IgD-negative memory B cell (primary cell): ENCODE data around the gene PIEZO2. TPM values are rescaled to one million over a fixed set of nuclear protein-coding genes. Genes with fewer than 3 reads are reported as not detected.
A peak's percentile ranks its signal among the peaks of the same experiment; 100 is the strongest.

Experiments
- H3K27ac Mint-ChIP-seq, 3 donors: one replicate each; pipeline ENCODE4 v1.8.0; 2020 to 2022; ENCODE audit warnings: mild to moderate bottlenecking in 3 of 3, mixed read lengths in 3 of 3, moderate library complexity in 1 of 3
- H3K27me3 Mint-ChIP-seq: one replicate; pipeline ENCODE4 v1.8.0; 2021; ENCODE audit warnings: mixed read lengths
- H3K36me3 Mint-ChIP-seq: one replicate; pipeline ENCODE4 v1.8.0; 2020; ENCODE audit warnings: mild to moderate bottlenecking, mixed read lengths
- H3K4me1 Mint-ChIP-seq, 3 donors: one replicate each; pipeline ENCODE4 v1.8.0; 2020 to 2022; ENCODE audit warnings: mixed read lengths in 3 of 3, mild to moderate bottlenecking in 1 of 3
- H3K4me3 Mint-ChIP-seq, 4 donors: one replicate each; pipeline ENCODE4 v1.8.0; 2020 to 2022; ENCODE audit warnings: mild to moderate bottlenecking in 4 of 4, mixed read lengths in 4 of 4, moderate library complexity in 3 of 4
- H3K9me3 Mint-ChIP-seq, 3 donors: one replicate each; pipeline ENCODE4 v1.8.0; 2020 to 2021; ENCODE audit warnings: mixed read lengths in 3 of 3, mild to moderate bottlenecking in 1 of 3
- polyA plus RNA-seq: library from polyadenylated mRNA; unstranded; fragments of 300-500 nt; fragmentation: Illumina TruSeq; gene quantifications from one replicate; pipeline ENCODE4 v1.2.3, GENCODE V29; 2021

The PIEZO2 gene
- polyA plus RNA-seq, 1 donor from 2014 or later, result not detected

DNA sequence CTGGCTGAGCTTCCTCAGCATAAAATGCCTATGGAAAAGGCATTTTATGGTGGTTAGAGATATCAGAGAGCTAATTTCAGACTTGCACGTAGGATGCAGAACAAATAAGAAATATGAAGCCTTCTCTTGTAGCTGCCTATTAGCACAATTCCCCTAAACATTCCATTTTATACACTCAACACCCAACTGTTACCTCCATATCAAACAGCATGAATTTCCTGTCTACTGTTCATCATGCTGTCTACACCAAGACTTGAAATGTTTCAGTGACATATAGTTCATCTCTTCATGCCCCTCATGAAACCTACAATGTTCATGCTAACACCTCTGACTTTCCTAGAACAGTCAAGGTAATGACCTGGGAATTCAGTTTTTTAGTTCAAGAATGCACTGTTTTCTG, 249.9 kb downstream of the PIEZO2 start:
- Mint-ChIP-seq H3K9me3 (peaks cover 0 to 6% (median 4%) of the 10 kb centered on the region in 3 donors), H3K27me3 (peaks cover 19% of the 10 kb centered on the region), H3K36me3 (peaks cover 2% of the 10 kb centered on the region), H3K4me1 (peaks cover 0 to 6% (median 0%) of the 10 kb centered on the region in 3 donors), H3K27ac (no peak overlapping the region), H3K4me3 (no peak overlapping the region)

DNA sequence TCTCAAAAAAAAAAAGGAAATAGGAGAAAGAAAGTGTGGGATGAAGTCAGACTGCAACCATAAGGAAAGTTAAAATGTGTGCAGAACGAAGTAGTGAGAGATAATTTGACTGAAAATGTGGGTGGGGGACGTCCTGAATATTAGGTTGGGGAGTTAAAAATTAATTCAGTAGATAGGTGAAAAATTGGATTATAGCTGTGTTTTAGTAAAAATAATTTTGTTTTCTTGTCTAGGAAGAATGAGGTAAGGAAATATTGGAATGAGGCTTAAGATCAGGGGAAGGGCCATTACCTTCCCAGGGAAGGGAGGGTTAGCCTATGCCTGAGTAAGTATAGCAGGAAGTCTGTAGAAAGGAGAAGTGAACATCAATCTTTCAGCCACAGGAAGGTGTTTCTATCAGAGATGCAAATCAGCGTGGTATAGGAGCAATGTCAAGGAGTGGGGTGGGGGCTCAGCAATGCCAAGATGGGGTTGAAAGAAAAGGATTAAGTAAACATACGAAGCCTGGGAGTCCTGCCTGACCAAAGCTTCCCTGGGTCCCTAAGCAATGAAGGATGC, 250.9 kb downstream of the PIEZO2 start:
- Mint-ChIP-seq H3K9me3 (peaks cover 0 to 6% (median 4%) of the 10 kb centered on the region in 3 donors), H3K27me3 (peaks cover 18% of the 10 kb centered on the region), H3K36me3 (peaks cover 2% of the 10 kb centered on the region), H3K4me3 (no peak overlapping the region), H3K4me1 (peaks cover 0 to 6% (median 0%) of the 10 kb centered on the region in 3 donors), H3K27ac (no peak overlapping the region)

DNA sequence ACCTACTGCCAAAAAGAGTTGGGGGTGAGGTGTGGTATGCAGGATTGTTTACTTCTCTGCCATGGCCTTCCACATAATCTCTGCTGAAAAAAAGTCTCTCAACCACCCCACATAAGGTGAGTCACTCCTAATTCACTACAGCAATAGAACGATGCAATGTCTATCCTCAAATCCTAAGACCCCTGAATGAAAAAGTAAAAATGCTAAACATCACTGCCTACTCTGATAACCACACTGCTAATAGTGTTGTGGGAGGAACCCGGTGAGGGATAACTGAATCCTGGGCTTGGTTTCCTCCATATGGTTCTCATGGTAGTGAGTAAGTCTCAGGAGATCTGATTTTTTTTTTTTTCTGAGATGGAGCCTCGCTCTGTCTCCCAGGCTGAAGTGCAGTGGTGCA, 252.5 kb downstream of the PIEZO2 start:
- Mint-ChIP-seq H3K27me3 (peaks cover 21% of the 10 kb centered on the region), H3K36me3 (peaks cover 2% of the 10 kb centered on the region), H3K4me1 (peaks cover 0 to 6% (median 0%) of the 10 kb centered on the region in 3 donors), H3K4me3 (no peak overlapping the region), H3K27ac (no peak overlapping the region), H3K9me3 (peaks cover 0 to 6% (median 4%) of the 10 kb centered on the region in 3 donors)

DNA sequence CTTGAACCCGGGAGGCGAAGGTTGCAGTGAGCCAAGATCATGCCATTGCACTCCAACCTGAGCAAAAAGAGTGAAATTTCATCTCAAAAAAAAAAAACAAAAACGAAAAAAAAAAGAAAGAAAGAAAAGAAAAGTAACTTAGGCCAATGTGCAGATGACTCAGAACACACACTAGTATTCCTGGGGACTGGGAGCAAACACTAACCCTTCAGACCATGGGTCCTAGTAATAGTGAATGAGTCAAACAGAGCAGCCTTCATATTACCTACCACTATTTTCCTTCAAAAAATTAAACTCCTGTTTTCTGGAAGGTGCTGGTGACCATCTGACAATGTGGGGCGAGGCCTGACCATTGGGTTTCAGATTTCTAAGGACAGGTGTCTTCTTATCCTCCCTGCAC, 253.4 kb downstream of the PIEZO2 start:
- Mint-ChIP-seq H3K27me3 (peaks cover 19% of the 10 kb centered on the region), H3K9me3 (peaks cover 0 to 6% (median 4%) of the 10 kb centered on the region in 3 donors), H3K27ac (no peak overlapping the region), H3K36me3 (peaks cover 2% of the 10 kb centered on the region), H3K4me1 (peaks cover 0 to 6% (median 0%) of the 10 kb centered on the region in 3 donors), H3K4me3 (no peak overlapping the region)

DNA sequence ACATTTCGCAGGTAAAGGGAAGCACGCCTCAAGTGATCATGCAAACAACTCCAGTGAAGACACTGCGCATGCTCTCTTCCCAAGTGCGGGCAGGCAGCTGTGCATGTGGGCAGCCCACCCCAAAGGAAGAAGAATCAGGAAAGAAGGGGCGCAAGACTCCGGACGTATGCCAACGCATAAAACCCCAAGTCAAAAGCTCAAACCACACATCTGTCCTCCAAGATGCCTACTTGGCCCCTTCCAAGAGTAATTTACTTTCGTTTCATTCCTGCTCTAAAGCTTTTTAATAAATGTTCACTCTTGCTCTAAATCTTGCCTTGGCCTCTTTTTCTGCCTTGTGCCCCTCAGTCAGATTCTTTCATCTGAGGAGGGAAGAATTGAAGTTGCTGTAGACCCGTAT, 254.9 kb downstream of the PIEZO2 start:
- peaks cover 2% of the 10 kb centered on the region for H3K36me3 Mint-ChIP-seq
- H3K4me3 Mint-ChIP-seq, result no peak overlapping the region
- peaks cover 23% of the 10 kb centered on the region for H3K27me3 Mint-ChIP-seq
- H3K4me1 Mint-ChIP-seq, result peaks cover 0 to 6% (median 0%) of the 10 kb centered on the region in 3 donors
- no peak overlapping the region for H3K27ac Mint-ChIP-seq
- H3K9me3 Mint-ChIP-seq, result peaks cover 0 to 6% (median 4%) of the 10 kb centered on the region in 3 donors

DNA sequence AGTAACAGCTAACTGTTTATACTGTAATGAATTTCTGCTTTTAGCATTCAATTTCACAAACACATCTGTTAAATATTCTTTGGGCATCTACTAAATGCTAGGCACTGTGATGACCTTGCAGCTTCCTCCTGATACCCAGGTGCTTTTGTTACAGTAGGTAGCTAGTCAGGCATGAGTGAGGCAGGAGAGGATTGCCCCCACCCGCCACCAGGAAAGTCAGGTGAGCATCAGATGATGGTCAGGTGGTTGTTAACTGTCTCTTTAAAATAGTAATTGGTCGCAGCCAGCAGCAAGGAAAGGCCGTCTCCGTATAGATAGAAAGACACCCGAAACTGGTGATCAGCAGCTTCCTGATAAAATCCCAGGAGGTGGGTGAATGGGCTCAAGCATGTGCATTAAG, 255.6 kb downstream of the PIEZO2 start:
- Mint-ChIP-seq H3K36me3 (peaks cover 2% of the 10 kb centered on the region), H3K27ac (no peak overlapping the region), H3K4me3 (no peak overlapping the region), H3K9me3 (peaks cover 0 to 6% (median 4%) of the 10 kb centered on the region in 3 donors), H3K27me3 (peaks cover 26% of the 10 kb centered on the region), H3K4me1 (peaks cover 0 to 6% (median 0%) of the 10 kb centered on the region in 3 donors)

DNA sequence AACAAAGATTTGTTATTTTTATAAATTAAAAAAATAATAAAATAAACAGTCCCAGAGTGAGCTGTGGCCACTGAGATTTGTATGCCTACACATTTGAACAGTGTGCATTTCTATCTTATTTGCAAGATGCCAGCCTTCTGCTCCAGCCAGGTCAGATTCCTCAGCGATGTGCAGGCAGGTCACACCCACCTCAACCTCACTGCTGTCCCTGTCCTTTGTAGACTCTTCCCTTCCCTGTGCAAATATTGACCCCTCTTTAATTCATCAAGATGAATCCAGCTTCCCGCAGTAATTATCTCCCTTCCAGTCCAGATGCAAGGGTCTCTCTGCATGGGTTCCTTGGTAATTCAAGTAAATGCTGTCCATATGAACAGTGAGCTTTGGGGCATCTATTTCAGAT, 256.2 kb downstream of the PIEZO2 start:
- Mint-ChIP-seq H3K27me3 (peaks cover 25% of the 10 kb centered on the region), H3K9me3 (peaks cover 0 to 5% (median 2%) of the 10 kb centered on the region in 3 donors), H3K4me1 (peaks cover 0 to 2% (median 0%) of the 10 kb centered on the region in 3 donors), H3K4me3 (no peak overlapping the region), H3K36me3 (peaks cover 2% of the 10 kb centered on the region), H3K27ac (no peak overlapping the region)

DNA sequence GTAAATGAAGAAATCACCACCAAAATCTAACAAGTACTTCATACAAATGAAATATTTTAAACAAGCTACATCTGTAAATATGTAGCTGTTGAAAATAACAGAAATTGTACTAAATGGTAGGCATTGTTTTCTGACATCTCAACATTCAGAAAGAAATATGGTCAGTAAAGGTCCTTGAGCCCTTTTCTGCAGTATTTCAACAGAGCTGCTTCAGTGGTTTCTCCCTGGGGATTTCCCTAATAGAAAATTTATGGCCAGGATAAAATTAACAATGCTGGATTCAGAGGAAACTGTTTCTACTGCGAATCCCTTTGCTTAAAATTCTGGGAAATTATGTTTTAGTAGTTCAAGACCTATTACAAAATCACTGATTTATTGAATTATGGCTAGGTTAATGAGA, 256.6 kb downstream of the PIEZO2 start:
- H3K4me3 Mint-ChIP-seq, result no peak overlapping the region
- peaks cover 0 to 5% (median 2%) of the 10 kb centered on the region in 3 donors for H3K9me3 Mint-ChIP-seq
- no peak overlapping the region for H3K27ac Mint-ChIP-seq
- peaks cover 0 to 2% (median 0%) of the 10 kb centered on the region in 3 donors for H3K4me1 Mint-ChIP-seq
- peaks cover 2% of the 10 kb centered on the region for H3K36me3 Mint-ChIP-seq
- H3K27me3 Mint-ChIP-seq, result peaks cover 25% of the 10 kb centered on the region

DNA sequence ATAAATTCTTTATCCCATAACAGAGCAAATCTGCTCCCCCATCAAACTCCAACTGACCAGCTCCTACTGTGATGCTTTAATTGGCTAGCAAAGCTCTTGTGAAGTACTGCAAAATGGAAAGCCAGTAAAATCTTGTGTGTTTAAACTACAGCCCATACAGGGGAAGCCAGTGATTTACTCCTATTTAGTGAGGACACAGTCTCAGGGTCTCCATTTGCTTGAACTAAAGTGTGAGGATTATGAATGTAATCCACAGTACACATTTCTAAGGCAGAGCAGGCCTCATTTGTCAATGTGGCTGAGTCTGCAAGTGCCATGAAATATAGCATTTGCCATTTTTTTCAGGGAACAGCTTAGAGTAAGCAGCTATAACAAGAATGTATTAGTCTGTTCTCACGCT, 259.3 kb downstream of the PIEZO2 start:
- no peaks in the 10 kb centered on the region for H3K36me3 Mint-ChIP-seq
- peaks cover 0 to 2% (median 0%) of the 10 kb centered on the region in 3 donors for H3K9me3 Mint-ChIP-seq
- no peaks in the 10 kb centered on the region for H3K4me1 Mint-ChIP-seq
- peaks cover 22% of the 10 kb centered on the region for H3K27me3 Mint-ChIP-seq
- H3K4me3 Mint-ChIP-seq, result no peak overlapping the region
- no peak overlapping the region for H3K27ac Mint-ChIP-seq

DNA sequence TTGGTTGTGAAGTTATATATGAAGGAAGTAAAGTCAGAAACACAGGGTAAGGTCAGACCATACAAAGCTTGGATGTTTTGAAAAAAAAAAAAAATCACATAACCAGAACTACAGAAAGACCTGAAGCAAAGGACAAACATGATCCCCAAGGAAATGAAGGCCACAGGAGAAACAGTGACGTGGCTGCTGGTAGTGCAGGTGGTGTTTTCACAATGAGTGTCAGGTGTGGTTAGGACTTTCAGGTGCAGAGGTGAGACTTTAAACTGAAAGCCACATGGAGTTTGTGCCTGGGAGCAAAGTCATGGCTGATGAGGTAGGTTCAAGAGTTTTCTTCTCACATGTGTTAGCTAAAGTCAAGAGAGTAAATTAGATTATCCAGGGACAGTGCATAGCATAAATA, 270.7 kb downstream of the PIEZO2 start:
- H3K4me3 Mint-ChIP-seq, result no peak overlapping the region
- peaks cover 0 to 6% (median 5%) of the 10 kb centered on the region in 3 donors for H3K9me3 Mint-ChIP-seq
- peaks cover 0 to 2% (median 0%) of the 10 kb centered on the region in 3 donors for H3K4me1 Mint-ChIP-seq
- no peaks in the 10 kb centered on the region for H3K36me3 Mint-ChIP-seq
- no peaks in the 10 kb centered on the region for H3K27me3 Mint-ChIP-seq
- H3K27ac Mint-ChIP-seq, result no peak overlapping the region

DNA sequence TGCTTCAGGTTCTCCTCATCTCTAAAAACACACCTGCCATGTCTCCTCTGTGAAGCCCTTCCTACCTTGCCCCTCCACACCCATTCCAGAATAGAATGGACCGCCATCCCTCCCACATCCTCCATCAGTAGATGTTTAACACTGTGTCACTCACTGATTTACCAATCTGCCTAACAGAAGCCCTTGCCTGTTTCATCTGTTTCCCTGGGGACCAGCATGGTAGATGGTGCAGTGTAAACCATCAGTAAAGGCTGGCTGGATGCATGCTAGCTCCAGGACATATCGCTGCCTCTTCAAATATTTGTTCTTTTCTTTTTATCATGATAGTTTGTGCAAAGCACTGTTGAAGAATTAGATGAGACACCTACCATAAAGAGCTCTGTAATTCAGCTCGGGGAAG, 271.4 kb downstream of the PIEZO2 start:
- Mint-ChIP-seq H3K27ac (peak overlapping the region in 1 of 3 donors; percentile 40), H3K27me3 (no peaks in the 10 kb centered on the region), H3K36me3 (no peaks in the 10 kb centered on the region), H3K9me3 (peaks cover 0 to 6% (median 5%) of the 10 kb centered on the region in 3 donors), H3K4me1 (peaks cover 0 to 2% (median 0%) of the 10 kb centered on the region in 3 donors), H3K4me3 (no peak overlapping the region)

DNA sequence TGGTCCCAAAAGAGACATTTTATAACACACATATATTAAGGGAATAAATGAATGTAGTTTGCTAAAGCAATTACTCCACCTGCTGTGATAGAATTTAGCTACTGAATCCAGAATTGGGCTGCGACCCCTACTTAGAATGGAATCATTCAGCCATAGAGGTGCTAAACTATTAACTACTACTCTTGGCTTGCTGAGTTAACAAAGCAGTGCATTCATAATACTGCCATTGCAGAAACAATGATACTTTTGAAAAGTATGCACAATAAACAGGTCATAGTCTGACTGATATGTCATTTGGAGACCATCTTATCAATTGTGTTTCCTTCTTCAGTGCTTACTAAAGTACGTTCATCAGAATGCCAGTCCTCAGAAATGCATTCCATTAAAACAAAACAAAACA, 273.6 kb downstream of the PIEZO2 start:
- H3K36me3 Mint-ChIP-seq, result no peaks in the 10 kb centered on the region

DNA sequence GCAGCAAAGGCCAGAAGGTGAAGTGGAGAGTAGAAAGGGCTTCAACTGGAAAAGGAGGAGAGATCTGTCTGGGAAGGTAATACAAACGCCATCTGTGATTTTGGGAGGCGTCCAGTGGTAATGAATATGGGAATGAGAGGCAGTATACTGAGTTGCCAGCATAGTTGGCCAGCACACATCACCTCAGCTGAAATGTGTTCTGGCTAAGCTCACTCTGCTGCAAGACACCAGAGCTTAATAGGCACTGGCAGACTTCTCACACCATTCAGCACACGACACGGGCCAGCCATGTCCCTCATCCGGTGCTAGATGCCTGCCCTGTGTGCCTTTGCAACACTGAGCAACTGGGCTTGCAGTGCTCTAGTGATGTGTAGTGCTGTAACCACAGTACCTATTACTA, 277.1 kb downstream of the PIEZO2 start:
- H3K9me3 Mint-ChIP-seq, result peaks cover 0 to 5% (median 5%) of the 10 kb centered on the region in 3 donors
- no peak overlapping the region for H3K4me3 Mint-ChIP-seq
- H3K27ac Mint-ChIP-seq, result no peak overlapping the region
- H3K36me3 Mint-ChIP-seq, result no peaks in the 10 kb centered on the region
- no peaks in the 10 kb centered on the region for H3K27me3 Mint-ChIP-seq
- H3K4me1 Mint-ChIP-seq, result no peaks in the 10 kb centered on the region

More for the DNA sequence above, 273.6 kb downstream of the PIEZO2 start:
- Mint-ChIP-seq H3K27me3 (no peaks in the 10 kb centered on the region), H3K9me3 (peaks cover 0 to 5% (median 5%) of the 10 kb centered on the region in 3 donors), H3K27ac (no peak overlapping the region), H3K4me1 (peaks cover 0 to 2% (median 0%) of the 10 kb centered on the region in 3 donors), H3K4me3 (no peak overlapping the region)

DNA sequence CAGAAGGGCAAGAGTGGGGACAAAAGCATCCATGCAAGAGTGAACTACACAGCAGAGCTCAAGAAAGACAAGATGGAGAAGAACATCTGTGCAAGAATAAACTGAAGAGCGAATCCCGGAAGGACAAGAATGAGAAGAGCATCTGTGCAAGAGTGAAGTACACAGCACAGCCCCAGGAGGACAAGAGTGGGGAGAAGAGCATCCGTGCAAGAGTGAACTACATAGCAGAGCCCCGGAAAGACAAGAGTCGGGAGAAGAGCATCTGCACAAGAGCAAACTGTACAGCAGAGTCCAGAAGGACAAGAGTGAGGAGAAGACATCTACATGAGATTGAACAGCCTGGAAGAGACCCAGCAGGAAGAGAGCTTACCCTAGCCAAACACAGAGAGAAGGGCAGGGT, 284.6 kb downstream of the PIEZO2 start:
- Mint-ChIP-seq H3K9me3 (peaks cover 4 to 14% (median 5%) of the 10 kb centered on the region in 3 donors), H3K36me3 (no peaks in the 10 kb centered on the region), H3K4me3 (no peak overlapping the region), H3K27ac (no peak overlapping the region), H3K27me3 (no peaks in the 10 kb centered on the region), H3K4me1 (no peaks in the 10 kb centered on the region)

DNA sequence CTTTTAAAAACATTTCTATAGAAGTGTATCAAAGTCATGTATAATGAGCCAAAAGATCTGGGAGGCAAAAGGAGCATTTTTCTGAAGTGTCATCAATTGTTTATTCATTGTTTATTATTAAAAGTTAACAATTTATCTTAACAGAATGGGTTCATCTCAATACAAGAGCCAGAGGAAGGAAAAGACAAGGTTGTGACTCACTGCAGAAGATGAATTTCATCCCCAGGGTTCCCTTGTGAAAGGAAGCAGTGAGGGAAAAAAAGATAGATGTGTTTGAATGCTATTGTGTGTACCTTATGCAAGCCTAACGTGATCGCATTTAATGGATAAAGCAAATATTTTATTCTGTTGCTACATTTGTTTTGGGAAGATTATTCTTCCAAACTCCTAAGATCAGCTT, 286.3 kb downstream of the PIEZO2 start:
- peaks cover 5% of the 10 kb centered on the region for H3K27me3 Mint-ChIP-seq
- H3K4me3 Mint-ChIP-seq, result no peak overlapping the region
- peaks cover 4 to 14% (median 5%) of the 10 kb centered on the region in 3 donors for H3K9me3 Mint-ChIP-seq
- H3K4me1 Mint-ChIP-seq, result no peaks in the 10 kb centered on the region
- H3K36me3 Mint-ChIP-seq, result no peaks in the 10 kb centered on the region
- no peak overlapping the region for H3K27ac Mint-ChIP-seq

DNA sequence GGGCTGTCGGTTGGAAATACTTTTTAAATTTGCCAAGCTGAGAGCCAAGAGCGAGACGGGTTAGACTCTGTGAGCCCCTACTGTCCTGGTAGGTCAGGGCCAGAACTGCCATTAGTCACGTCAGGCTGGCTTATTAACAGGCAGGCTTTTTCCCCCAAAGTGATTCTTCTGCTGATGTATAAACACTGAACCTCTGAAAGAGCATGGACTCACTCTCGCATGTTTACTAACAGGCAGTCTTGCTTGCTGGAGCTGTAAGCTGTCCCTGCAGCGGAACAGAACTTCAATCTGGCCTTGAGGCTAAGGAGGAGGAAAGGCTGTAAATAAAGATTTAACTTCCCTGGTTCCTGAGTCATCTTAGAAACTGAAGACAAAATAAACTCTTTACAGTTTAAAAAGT, 288.4 kb downstream of the PIEZO2 start:
- Mint-ChIP-seq H3K4me1 (no peaks in the 10 kb centered on the region), H3K9me3 (peaks cover 4 to 14% (median 5%) of the 10 kb centered on the region in 3 donors), H3K27me3 (peaks cover 5% of the 10 kb centered on the region), H3K36me3 (no peaks in the 10 kb centered on the region), H3K27ac (no peak overlapping the region), H3K4me3 (no peak overlapping the region)
